ENCODE results near the gene ARHGEF4. TPM values are rescaled to one million over a fixed set of nuclear protein-coding genes. Genes with fewer than 3 reads are reported as not detected.

The ARHGEF4 gene
- total RNA-seq, 1 experiment from 2014 or later: 26.6 TPM

DNA sequence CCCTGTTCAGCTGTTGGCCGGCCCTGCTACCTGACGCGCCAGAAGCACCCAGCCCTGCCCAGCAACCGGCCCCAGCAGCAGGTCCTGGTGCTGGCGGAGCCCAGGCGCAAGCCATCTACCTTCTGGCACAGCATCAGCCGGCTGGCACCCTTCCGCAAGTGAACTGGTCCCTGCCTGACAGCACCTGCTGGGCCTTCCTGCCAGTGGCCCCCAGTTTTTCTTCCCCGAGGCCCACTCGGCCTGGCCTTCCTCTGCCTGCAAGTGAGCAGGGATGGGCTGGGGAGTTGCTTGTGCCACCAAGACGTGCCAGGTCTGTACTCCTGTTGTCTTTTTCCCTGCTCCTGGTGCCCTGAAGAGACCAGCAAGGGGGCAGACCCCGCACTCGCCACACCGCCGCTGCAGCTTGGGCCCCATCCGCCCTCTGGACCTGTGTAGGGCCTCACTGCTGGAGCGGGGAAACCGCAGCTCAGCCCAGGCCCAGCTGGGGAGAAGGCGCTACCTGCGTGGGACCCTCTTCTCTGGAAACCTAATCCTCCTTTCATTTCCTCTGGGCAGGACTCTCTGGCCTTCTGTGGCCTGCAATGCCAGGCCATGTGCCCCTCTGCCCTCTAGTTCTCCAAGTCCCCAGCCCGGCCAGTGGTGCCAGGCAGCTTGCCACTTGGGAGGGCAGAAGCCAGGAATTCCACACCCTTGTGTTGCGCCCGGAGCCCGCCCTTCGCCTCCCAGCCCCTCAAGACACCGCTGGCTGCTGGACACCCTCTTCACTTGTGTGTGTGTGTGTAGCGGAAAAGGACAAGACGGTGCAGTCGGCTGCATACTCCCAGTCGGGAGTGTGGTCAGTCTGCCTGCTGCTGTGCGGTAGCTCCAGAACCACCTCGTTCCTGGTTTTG is 209.6 kb downstream of the ARHGEF4 start:
- Histone ChIP-seq H3K4me1 (ENCODE audit: control insufficient read depth in 1 of 2, insufficient read depth in 2 of 2, low read length in 2 of 2) (0 out of 4 replicates have a peak, but pooled peaks cover 0 to 5% of the 10 kb centered on the region in 2 experiments), H3K4me2 (ENCODE audit: low read length) (no peak overlapping the region), H3K4me3 (replicated peaks in 1 of 2; ENCODE audit: low read depth in 1 of 2, low read length in 2 of 2) (no peak overlapping the region), H3K27ac (ENCODE audit: low read depth, low read length) (no peak overlapping the region), H3K27me3 (ENCODE audit: insufficient read depth, low read length) (no peaks in the 10 kb centered on the region), H3K9me3 (ENCODE audit: control insufficient read depth in 1 of 2, insufficient read depth in 1 of 2, low read depth in 1 of 2, low read length in 2 of 2) (no peaks in the 10 kb centered on the region), H3K9ac (ENCODE audit: low read length) (no peak overlapping the region), H3K9me2 (ENCODE audit: insufficient read depth) (no peaks in the 10 kb centered on the region), H4K20me1 (ENCODE audit: insufficient read depth) (peaks cover 3% of the 10 kb centered on the region; the same call in 1 of the 2 replicates), H2AFZ (ENCODE audit: low read depth, low read length, poor library complexity, severe bottlenecking) (no peak overlapping the region), H3K36me3 (ENCODE audit: control insufficient read depth in 1 of 2, insufficient read depth in 2 of 2, low read length in 2 of 2) (peaks cover 10 to 12% of the 10 kb centered on the region in 2 experiments; a peak in 3 of 4 replicates), H3K79me2 (ENCODE audit: insufficient read depth, low read length) (peaks cover 13% of the 10 kb centered on the region; the same call in 1 of the 2 replicates)
- ChIA-PET RAD21 (ENCODE audit: low non-redundant PET in 1 of 2, low total read pairs in 2 of 2, uncharacterized antibody in 2 of 2, unreplicated experiment in 2 of 2) (no interaction called here), CTCF (interaction anchor here (0.9 kb wide), 1 partner anchor 249 kb away, joined by 3 read pairs; no protein-coding TSS in a partner anchor), POLR2A (no interaction called here)
- intact Hi-C loops (cut with micrococcal nuclease): loop anchor here (5.0 kb wide), 1 partner anchor 249 kb away; no protein-coding TSS in a partner anchor
- no TSS peak for BruUV-seq (replicated peaks)
- no peak for DNase-seq (ENCODE audit: low read depth, low spot score)
- peak; percentile 17; the same call in 1 of the 2 replicates for ATAC-seq
- TF ChIP-seq EGR1 (IDR thresholded peaks at IDR 0.05; ENCODE audit: low read depth) (no peak), SIN3A (IDR thresholded peaks at IDR 0.05; ENCODE audit: low read depth) (no peak), RAD21 (IDR thresholded peaks at IDR 0.05; ENCODE audit: low read depth) (no peak), ZNF274 (IDR thresholded peaks at IDR 0.05; ENCODE audit: low read depth, low read length) (no peak), POLR2AphosphoS5 (IDR thresholded peaks at IDR 0.05; ENCODE audit: low read depth, low read length) (no peak), EZH2phosphoT487 (IDR thresholded peaks at IDR 0.05; ENCODE audit: borderline replicate concordance) (no peak), POLR2A (IDR thresholded peaks at IDR 0.05; ENCODE audit: borderline replicate concordance, extremely low read depth, insufficient read depth, insufficient read length) (no peak), SP1 (IDR thresholded peaks at IDR 0.05; ENCODE audit: low read depth) (no peak), TCF7L2 (IDR thresholded peaks at IDR 0.05; ENCODE audit: borderline replicate concordance, extremely low read depth, insufficient read depth, insufficient read length) (no peak), YY1 (IDR thresholded peaks at IDR 0.05; ENCODE audit: extremely low read depth, insufficient replicate concordance, low read depth, low read length) (no peak), CBX3 (IDR thresholded peaks at IDR 0.05; ENCODE audit: low read depth) (no peak)
- TF ChIP-seq, protein P1, sequence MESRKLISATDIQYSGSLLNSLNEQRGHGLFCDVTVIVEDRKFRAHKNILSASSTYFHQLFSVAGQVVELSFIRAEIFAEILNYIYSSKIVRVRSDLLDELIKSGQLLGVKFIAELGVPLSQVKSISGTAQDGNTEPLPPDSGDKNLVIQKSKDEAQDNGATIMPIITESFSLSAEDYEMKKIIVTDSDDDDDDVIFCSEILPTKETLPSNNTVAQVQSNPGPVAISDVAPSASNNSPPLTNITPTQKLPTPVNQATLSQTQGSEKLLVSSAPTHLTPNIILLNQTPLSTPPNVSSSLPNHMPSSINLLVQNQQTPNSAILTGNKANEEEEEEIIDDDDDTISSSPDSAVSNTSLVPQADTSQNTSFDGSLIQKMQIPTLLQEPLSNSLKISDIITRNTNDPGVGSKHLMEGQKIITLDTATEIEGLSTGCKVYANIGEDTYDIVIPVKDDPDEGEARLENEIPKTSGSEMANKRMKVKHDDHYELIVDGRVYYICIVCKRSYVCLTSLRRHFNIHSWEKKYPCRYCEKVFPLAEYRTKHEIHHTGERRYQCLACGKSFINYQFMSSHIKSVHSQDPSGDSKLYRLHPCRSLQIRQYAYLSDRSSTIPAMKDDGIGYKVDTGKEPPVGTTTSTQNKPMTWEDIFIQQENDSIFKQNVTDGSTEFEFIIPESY (IDR thresholded peaks at IDR 0.05; ENCODE audit: extremely low read depth, insufficient replicate concordance, low read length): no peak
- TF ChIP-seq, protein P2, sequence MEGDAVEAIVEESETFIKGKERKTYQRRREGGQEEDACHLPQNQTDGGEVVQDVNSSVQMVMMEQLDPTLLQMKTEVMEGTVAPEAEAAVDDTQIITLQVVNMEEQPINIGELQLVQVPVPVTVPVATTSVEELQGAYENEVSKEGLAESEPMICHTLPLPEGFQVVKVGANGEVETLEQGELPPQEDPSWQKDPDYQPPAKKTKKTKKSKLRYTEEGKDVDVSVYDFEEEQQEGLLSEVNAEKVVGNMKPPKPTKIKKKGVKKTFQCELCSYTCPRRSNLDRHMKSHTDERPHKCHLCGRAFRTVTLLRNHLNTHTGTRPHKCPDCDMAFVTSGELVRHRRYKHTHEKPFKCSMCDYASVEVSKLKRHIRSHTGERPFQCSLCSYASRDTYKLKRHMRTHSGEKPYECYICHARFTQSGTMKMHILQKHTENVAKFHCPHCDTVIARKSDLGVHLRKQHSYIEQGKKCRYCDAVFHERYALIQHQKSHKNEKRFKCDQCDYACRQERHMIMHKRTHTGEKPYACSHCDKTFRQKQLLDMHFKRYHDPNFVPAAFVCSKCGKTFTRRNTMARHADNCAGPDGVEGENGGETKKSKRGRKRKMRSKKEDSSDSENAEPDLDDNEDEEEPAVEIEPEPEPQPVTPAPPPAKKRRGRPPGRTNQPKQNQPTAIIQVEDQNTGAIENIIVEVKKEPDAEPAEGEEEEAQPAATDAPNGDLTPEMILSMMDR (IDR thresholded peaks at IDR 0.05 in 2 of 3, conservative IDR thresholded peaks at IDR 0.05 in 1 of 3; ENCODE audit: borderline replicate concordance in 1 of 3, insufficient read depth in 1 of 3, low read depth in 2 of 3, low read length in 2 of 3): no peak
- TF ChIP-seq, protein P3, sequence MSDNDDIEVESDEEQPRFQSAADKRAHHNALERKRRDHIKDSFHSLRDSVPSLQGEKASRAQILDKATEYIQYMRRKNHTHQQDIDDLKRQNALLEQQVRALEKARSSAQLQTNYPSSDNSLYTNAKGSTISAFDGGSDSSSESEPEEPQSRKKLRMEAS (IDR thresholded peaks at IDR 0.05): no peak
- TF ChIP-seq, protein P4, sequence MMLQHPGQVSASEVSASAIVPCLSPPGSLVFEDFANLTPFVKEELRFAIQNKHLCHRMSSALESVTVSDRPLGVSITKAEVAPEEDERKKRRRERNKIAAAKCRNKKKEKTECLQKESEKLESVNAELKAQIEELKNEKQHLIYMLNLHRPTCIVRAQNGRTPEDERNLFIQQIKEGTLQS (IDR thresholded peaks at IDR 0.05): no peak

Measured in HCT116 (cell line).